GM21786 (cell line): ENCODE results near the gene C10orf88.
"Not testable (repeated sequence)": the region's sequence is repeated elsewhere in the genome, so short reads cannot be mapped to it uniquely, and the experiment has no call there.

ENCODE experiments used
- ATAC-seq: cut with Tn5 transposase; IDR thresholded peaks from one replicate; pipeline ENCODE4 v1.9.1; 2021; ENCODE audit not compliant: unreplicated experiment

Gene C10orf88

GRCh38 chr10:122966879-122967278, 12.9 kb upstream of the C10orf88 start:
- ATAC-seq: no peak

GRCh38 chr10:122962405-122962804, 8.4 kb upstream of the C10orf88 start:
- ATAC-seq: no peak

- no peak for ATAC-seq
Observed at GRCh38 chr10:122957474-122957873, 3.4 kb upstream of the C10orf88 start.

- no peak for ATAC-seq
Observed at GRCh38 chr10:122955892-122956291, 1.9 kb upstream of the C10orf88 start.

GRCh38 chr10:122954731-122955050, 664 bp upstream of the C10orf88 start:
- ATAC-seq: no peak

- no peak for ATAC-seq
Observed at GRCh38 chr10:122949296-122949695, 4.7 kb downstream of the C10orf88 start.

- ATAC-seq: no peak
Observed at GRCh38 chr10:122939856-122940543, 14.0 kb downstream of the C10orf88 start.

GRCh38 chr10:122939133-122939855, 14.7 kb downstream of the C10orf88 start:
- ATAC-seq: no peak

GRCh38 chr10:122931088-122931906, 22.7 kb downstream of the C10orf88 start:
- no peak for ATAC-seq

GRCh38 chr10:122930140-122930539, 23.9 kb downstream of the C10orf88 start:
- no peak for ATAC-seq

- no peak for ATAC-seq
Observed at GRCh38 chr10:122915700-122916099, 38.3 kb downstream of the C10orf88 start.

GRCh38 chr10:122911889-122912484, 42.0 kb downstream of the C10orf88 start:
- no peak for ATAC-seq

- ATAC-seq: no peak
Observed at GRCh38 chr10:122910310-122910709, 43.7 kb downstream of the C10orf88 start, which contains the start of gene FAM24A. Gene FAM24A, plus strand, starts transcription at chr10:122910610. Its CDS starts 1,025 bp downstream, at chr10:122911635.

- not testable (repeated sequence) for ATAC-seq
Observed at GRCh38 chr10:122903861-122904260, 50.2 kb downstream of the C10orf88 start.

- no peak for ATAC-seq
Observed at GRCh38 chr10:122894261-122894944, 59.6 kb downstream of the C10orf88 start.

GRCh38 chr10:122884166-122884565, 69.9 kb downstream of the C10orf88 start:
- no peak for ATAC-seq

GRCh38 chr10:122882766-122883165, 71.3 kb downstream of the C10orf88 start:
- ATAC-seq: no peak
